Measurements from ENCODE around the gene LY6G6F.

The LY6G6F gene

GRCh38 chr6:31687860-31688693, 18.6 kb upstream of the LY6G6F start:
- H3K27ac Mint-ChIP-seq = no peak overlapping the region
- peaks cover 4% of the 10 kb centered on the region for H3K27me3 Mint-ChIP-seq
- H3K36me3 Mint-ChIP-seq (ENCODE audit: low read depth) = peaks cover 96% of the 10 kb centered on the region
- intact Hi-C loops (cut with micrococcal nuclease) = no loop called here
- H3K9me3 Mint-ChIP-seq = no peaks in the 10 kb centered on the region
- peaks cover 31% of the 10 kb centered on the region for H3K4me1 Mint-ChIP-seq (ENCODE audit: low read depth)
- H3K4me3 Mint-ChIP-seq = no peak overlapping the region

- Mint-ChIP-seq H3K27me3 (no peaks in the 10 kb centered on the region), H3K9me3 (no peaks in the 10 kb centered on the region), H3K4me3 (no peak overlapping the region), H3K36me3 (ENCODE audit: low read depth) (peaks cover 100% of the 10 kb centered on the region), H3K4me1 (ENCODE audit: low read depth) (peaks cover 26% of the 10 kb centered on the region), H3K27ac (no peak overlapping the region)
- intact Hi-C loops (cut with micrococcal nuclease) = no loop called here
Measured at GRCh38 chr6:31689249-31690110, 17.2 kb upstream of the LY6G6F start.

GRCh38 chr6:31690231-31691077, 16.2 kb upstream of the LY6G6F start:
- Mint-ChIP-seq H3K27me3 (no peaks in the 10 kb centered on the region), H3K9me3 (no peaks in the 10 kb centered on the region), H3K4me1 (ENCODE audit: low read depth) (peaks cover 26% of the 10 kb centered on the region), H3K27ac (peak overlapping the region; percentile 65), H3K36me3 (ENCODE audit: low read depth) (peaks cover 100% of the 10 kb centered on the region), H3K4me3 (no peak overlapping the region)
- intact Hi-C loops (cut with micrococcal nuclease) = no loop called here

GRCh38 chr6:31691078-31691463, 15.6 kb upstream of the LY6G6F start:
- no peaks in the 10 kb centered on the region for H3K9me3 Mint-ChIP-seq
- H3K27me3 Mint-ChIP-seq = no peaks in the 10 kb centered on the region
- peaks cover 26% of the 10 kb centered on the region for H3K4me1 Mint-ChIP-seq (ENCODE audit: low read depth)
- peaks cover 100% of the 10 kb centered on the region for H3K36me3 Mint-ChIP-seq (ENCODE audit: low read depth)
- no peak overlapping the region for H3K27ac Mint-ChIP-seq
- intact Hi-C loops (cut with micrococcal nuclease) = no loop called here
- no peak overlapping the region for H3K4me3 Mint-ChIP-seq

- no peaks in the 10 kb centered on the region for H3K27me3 Mint-ChIP-seq
- intact Hi-C loops (cut with micrococcal nuclease) = no loop called here
- no peak overlapping the region for H3K4me3 Mint-ChIP-seq
- H3K4me1 Mint-ChIP-seq (ENCODE audit: low read depth) = peaks cover 26% of the 10 kb centered on the region
- H3K9me3 Mint-ChIP-seq = no peaks in the 10 kb centered on the region
- H3K36me3 Mint-ChIP-seq (ENCODE audit: low read depth) = peaks cover 100% of the 10 kb centered on the region
- no peak overlapping the region for H3K27ac Mint-ChIP-seq
Measured at GRCh38 chr6:31691564-31692108, 15.0 kb upstream of the LY6G6F start.

- Mint-ChIP-seq H3K27ac (no peak overlapping the region), H3K9me3 (no peaks in the 10 kb centered on the region), H3K4me3 (no peak overlapping the region), H3K4me1 (ENCODE audit: low read depth) (peaks cover 34% of the 10 kb centered on the region), H3K27me3 (no peaks in the 10 kb centered on the region), H3K36me3 (ENCODE audit: low read depth) (peaks cover 100% of the 10 kb centered on the region)
- intact Hi-C loops (cut with micrococcal nuclease) = no loop called here
Measured at GRCh38 chr6:31692353-31692752, 14.3 kb upstream of the LY6G6F start.

- Mint-ChIP-seq H3K4me1 (ENCODE audit: low read depth) (peaks cover 39% of the 10 kb centered on the region), H3K4me3 (no peak overlapping the region), H3K27me3 (no peaks in the 10 kb centered on the region), H3K36me3 (ENCODE audit: low read depth) (peaks cover 100% of the 10 kb centered on the region), H3K27ac (no peak overlapping the region), H3K9me3 (no peaks in the 10 kb centered on the region)
- intact Hi-C loops (cut with micrococcal nuclease) = no loop called here
Measured at GRCh38 chr6:31692886-31693285, 13.8 kb upstream of the LY6G6F start.

GRCh38 chr6:31693535-31693934, 13.1 kb upstream of the LY6G6F start:
- no peaks in the 10 kb centered on the region for H3K27me3 Mint-ChIP-seq
- H3K9me3 Mint-ChIP-seq = no peaks in the 10 kb centered on the region
- intact Hi-C loops (cut with micrococcal nuclease) = no loop called here
- H3K4me1 Mint-ChIP-seq (ENCODE audit: low read depth) = peaks cover 41% of the 10 kb centered on the region
- peaks cover 96% of the 10 kb centered on the region for H3K36me3 Mint-ChIP-seq (ENCODE audit: low read depth)
- H3K4me3 Mint-ChIP-seq = no peak overlapping the region
- H3K27ac Mint-ChIP-seq = no peak overlapping the region

GRCh38 chr6:31697555-31697954, 9.1 kb upstream of the LY6G6F start:
- Mint-ChIP-seq H3K4me1 (ENCODE audit: low read depth) (peaks cover 33% of the 10 kb centered on the region), H3K4me3 (no peak overlapping the region), H3K27me3 (no peaks in the 10 kb centered on the region), H3K36me3 (ENCODE audit: low read depth) (peaks cover 90% of the 10 kb centered on the region), H3K9me3 (no peaks in the 10 kb centered on the region), H3K27ac (peak overlapping the region; percentile 45)
- intact Hi-C loops (cut with micrococcal nuclease) = no loop called here

- peaks cover 42% of the 10 kb centered on the region for H3K4me1 Mint-ChIP-seq (ENCODE audit: low read depth)
- H3K27ac Mint-ChIP-seq = no peak overlapping the region
- peak overlapping the region; percentile 2 for H3K4me3 Mint-ChIP-seq
- H3K9me3 Mint-ChIP-seq = no peaks in the 10 kb centered on the region
- no peaks in the 10 kb centered on the region for H3K27me3 Mint-ChIP-seq
- intact Hi-C loops (cut with micrococcal nuclease) = no loop called here
- peaks cover 67% of the 10 kb centered on the region for H3K36me3 Mint-ChIP-seq (ENCODE audit: low read depth)
Measured at GRCh38 chr6:31700740-31701401, 5.8 kb upstream of the LY6G6F start.

GRCh38 chr6:31701666-31702404, 4.8 kb upstream of the LY6G6F start:
- intact Hi-C loops (cut with micrococcal nuclease) = no loop called here
- H3K4me1 Mint-ChIP-seq (ENCODE audit: low read depth) = peaks cover 39% of the 10 kb centered on the region
- H3K9me3 Mint-ChIP-seq = no peaks in the 10 kb centered on the region
- peaks cover 57% of the 10 kb centered on the region for H3K36me3 Mint-ChIP-seq (ENCODE audit: low read depth)
- no peaks in the 10 kb centered on the region for H3K27me3 Mint-ChIP-seq
- peak overlapping the region; percentile 93 for H3K27ac Mint-ChIP-seq
- H3K4me3 Mint-ChIP-seq = peak overlapping the region; percentile 98

GRCh38 chr6:31702405-31702818, 4.3 kb upstream of the LY6G6F start:
- H3K36me3 Mint-ChIP-seq (ENCODE audit: low read depth) = peaks cover 51% of the 10 kb centered on the region
- peak overlapping the region; percentile 98 for H3K4me3 Mint-ChIP-seq
- no peaks in the 10 kb centered on the region for H3K27me3 Mint-ChIP-seq
- peak overlapping the region; percentile 93 for H3K27ac Mint-ChIP-seq
- H3K4me1 Mint-ChIP-seq (ENCODE audit: low read depth) = peaks cover 39% of the 10 kb centered on the region
- intact Hi-C loops (cut with micrococcal nuclease) = no loop called here
- H3K9me3 Mint-ChIP-seq = no peaks in the 10 kb centered on the region

Measured in dendritic cell treated with granulocyte-macrophage colony-stimulating factor and Interleukin-4, amounts not matched to agents 40 ng/mL and 50 ng/mL, for 4 days (primary cell).